HG02798 (cell line): ENCODE results near the gene AIF1L.

ENCODE experiments used
- ATAC-seq: cut with Tn5 transposase; IDR thresholded peaks from one replicate; pipeline ENCODE4 v1.9.1; 2021; ENCODE audit warnings: mild to moderate bottlenecking; ENCODE audit not compliant: unreplicated experiment, poor library complexity

The AIF1L gene

GRCh38 chr9:131096269-131097125, at the start of gene AIF1L:
Gene AIF1L (plus strand): TSS chr9:131096531. CDS start chr9:131096630, 99 bp downstream.
- no peak for ATAC-seq

GRCh38 chr9:131046581-131047202, 49.6 kb upstream of the AIF1L start:
- peak; percentile 68 for ATAC-seq

DNA sequence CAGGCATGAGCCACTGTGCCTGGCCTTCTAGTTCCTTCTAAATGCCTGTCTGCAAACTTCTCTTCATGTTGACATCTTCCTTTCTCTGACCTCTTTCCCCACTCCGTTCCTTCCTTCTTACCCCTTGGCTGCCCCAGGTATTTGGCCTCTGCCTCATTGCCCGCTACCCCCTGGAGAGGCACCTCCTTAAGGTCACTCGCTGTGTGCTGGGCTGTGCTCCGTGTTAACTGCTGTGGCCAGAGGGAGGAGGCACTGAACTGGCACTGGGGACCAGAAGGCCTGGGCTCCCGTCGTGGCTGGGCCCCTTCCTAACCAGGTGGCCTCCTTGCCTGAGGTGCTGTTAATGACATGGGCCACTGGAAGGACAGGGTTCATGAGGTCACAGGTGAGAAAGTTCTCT, 48.0 kb upstream of the AIF1L start:
- ATAC-seq: no peak

GRCh38 chr9:131048820-131049219, 47.5 kb upstream of the AIF1L start:
- no peak for ATAC-seq

DNA sequence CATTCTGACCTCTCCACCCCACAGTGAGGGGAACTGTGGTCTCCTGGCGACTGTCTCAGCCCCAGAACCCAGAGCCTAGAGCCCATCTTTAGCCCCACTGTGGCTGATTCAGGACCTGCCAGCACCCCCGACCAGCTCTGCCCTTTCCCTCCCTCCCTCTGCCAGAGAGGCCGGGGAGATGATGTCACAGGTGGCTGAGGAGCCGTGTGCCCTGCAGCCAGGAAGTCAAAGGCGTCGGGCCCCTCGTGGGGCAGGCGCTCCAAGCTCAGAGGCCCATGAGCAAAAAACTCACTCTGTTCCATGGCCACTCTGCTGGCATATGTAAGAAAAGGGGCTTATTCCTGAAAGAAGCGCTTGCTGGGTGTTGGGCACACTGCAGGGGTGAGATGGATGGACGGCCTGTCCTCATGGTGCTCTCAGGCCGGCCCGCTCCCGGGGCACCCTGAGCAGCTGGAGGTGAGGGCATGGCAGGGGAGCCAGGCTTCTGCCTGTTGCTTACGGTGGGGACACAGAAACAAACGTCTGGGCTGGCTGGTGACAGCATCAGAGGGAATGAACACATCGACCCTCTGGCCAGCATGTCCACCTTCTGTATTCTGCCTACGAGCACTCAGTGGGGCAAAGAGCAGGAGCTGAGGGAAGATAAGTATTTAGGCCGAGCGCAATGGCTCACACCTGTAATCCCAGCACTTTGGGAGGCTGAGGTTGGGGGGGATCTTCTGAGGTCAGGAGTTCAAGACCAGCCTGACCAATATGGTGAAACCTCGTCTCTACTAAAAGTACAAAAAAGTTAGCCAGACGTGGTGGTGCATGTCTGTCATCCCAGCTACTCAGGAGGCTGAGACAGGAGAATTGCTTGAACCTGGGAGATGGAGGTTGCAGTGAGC, 46.3 kb upstream of the AIF1L start:
- ATAC-seq: no peak

DNA sequence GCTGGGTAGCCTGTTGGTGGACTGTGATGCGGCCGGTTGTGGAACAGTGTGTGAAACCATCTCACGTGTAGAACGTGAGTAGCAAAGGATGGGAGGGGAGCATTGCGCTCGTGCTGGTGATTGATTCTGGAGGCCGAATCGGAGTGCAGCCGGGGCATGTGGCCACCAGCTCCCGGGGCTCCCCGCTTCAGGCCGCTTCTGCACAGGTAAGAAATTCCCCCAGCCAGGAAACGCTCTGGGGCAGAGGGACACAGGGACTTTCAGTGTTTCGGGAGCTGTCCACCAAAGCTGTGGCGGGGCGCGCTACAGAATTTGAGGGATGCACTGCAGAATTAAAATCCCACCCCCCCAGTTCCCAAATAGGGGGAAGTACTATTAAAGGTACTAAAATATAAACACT, 45.5 kb upstream of the AIF1L start:
- ATAC-seq: no peak

DNA sequence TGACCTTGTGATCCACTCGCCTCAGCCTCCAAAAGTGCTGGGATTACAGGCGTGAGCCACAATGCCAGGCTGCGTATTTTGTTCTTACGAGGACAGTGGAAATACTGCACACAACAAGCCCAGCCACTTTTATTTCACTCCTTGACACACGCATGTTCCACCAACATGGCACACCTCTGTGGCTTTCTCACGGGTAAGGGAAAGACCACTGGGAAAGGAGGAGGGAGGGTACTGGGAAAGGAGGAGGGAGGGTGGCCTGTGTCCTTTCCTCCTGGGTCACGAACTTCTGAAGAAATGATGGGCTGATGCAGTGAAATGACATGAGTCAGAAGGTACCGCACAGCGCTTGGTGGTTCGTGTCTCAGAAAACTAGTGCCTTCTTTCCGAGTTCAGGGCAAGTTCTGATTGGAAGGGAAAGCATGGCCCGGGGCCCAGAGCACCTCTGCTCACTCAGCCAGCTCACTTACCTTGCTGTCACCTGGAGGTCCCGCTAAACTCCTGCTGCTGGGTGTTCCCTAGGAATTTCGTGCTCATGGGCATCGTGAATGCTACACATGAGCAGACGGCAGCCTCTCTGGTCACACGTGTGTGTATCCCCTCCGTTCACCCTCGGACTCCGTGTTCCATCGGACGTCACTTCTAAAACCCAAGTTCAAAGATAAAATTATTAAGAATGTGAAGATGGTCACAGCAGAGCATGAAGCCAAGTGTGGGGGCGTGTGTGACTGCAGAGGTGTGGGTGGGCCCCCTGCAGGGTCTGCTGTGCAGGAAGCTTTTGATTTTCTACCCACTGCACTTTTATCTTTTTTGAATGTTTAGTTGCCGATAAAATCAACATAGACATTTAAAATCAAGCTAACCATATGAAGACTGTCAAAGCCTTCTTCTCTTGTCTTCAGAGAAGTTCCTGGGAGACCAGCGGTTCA, 44.5 kb upstream of the AIF1L start:
- no peak for ATAC-seq

- ATAC-seq: no peak
Measured at GRCh38 chr9:131053896-131054295, 42.4 kb upstream of the AIF1L start.

DNA sequence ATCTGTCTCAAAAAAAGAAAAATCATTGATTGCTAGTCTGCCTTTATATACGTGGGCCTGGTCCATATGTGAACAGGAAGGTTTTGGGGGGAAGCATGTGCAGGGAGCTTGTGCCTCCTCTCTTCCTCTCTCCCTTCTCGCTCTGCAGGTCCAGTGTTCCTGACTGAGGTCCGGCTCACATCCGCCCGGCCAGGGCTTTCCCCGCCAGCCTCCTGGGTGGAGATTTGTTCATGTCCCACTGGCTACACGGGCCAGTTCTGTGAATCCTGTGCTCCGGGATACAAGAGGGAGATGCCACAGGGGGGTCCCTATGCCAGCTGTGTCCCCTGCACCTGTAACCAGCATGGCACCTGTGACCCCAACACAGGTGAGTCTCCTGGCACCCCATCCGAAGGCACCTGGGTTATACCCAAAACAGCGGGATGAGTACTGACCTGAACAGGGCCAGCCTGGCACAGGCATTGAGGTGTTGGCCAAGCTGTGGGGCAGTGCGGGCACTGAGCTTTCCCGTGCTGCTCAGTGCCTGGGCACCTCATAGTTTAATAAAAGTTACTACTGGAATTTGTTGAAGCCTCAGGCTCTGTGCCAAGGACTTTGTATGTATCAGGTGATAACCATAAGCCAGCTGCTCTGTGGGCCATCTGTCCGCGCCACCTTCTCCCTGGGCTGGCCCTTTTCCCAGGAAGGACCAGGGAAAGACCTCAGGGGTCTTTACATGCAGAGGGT, 39.4 kb upstream of the AIF1L start:
- no peak for ATAC-seq

GRCh38 chr9:131060900-131061630, 35.3 kb upstream of the AIF1L start:
- no peak for ATAC-seq

- no peak for ATAC-seq
Measured at GRCh38 chr9:131062969-131063368, 33.4 kb upstream of the AIF1L start.

- no peak for ATAC-seq
Measured at GRCh38 chr9:131065599-131065998, 30.7 kb upstream of the AIF1L start.

- no peak for ATAC-seq
Measured at GRCh38 chr9:131067625-131068024, 28.7 kb upstream of the AIF1L start.

DNA sequence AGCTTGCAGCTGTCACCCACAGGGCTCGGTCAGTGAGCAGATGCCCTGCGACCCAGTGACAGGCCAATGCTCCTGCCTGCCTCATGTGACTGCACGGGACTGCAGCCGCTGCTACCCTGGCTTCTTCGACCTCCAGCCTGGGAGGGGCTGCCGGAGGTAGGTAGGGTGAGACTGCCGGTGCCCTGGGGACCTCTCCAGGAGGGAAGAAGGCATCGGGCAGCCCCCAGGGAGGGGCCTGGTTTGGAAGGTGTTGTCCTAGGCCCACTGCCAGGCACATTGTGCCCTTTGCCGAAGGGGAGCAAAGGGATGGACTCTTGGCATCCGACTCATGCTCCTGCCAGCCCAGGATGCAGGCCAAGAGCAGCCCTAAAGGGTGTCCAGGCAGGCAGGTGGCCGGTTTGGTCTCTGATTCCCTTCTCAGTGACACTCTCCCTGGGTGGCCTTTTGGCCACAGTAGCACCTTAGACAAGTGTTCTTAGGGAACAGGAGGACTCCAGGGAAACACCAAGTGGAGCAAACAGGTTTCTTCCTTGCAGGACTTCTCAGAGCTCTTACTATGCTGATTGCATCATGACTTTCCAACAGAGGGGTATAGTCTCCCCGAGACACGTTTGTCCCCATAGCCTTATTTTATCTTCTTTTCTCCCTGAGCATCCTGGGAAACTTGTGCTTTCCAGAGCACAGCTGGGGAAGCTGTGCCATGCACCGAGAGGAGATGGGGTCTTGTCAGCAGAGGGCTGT, 28.1 kb upstream of the AIF1L start:
- ATAC-seq: no peak

DNA sequence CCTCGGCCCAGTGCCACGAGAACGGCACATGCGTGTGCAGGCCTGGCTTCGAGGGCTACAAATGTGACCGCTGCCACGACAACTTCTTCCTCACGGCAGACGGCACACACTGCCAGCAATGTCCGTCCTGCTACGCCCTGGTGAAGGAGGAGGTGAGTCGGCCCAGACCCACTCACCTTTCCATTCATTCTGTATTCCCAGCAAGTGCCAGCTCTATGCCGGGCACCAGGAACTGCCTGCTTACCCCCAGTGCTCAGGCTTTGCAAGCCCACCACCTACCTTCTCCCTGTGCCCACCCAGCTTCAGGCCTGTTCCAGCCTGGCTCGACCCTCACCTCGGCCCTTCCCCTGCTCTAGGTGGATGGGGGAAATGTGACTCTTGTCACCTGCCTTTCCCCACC, 26.6 kb upstream of the AIF1L start:
- ATAC-seq: no peak

DNA sequence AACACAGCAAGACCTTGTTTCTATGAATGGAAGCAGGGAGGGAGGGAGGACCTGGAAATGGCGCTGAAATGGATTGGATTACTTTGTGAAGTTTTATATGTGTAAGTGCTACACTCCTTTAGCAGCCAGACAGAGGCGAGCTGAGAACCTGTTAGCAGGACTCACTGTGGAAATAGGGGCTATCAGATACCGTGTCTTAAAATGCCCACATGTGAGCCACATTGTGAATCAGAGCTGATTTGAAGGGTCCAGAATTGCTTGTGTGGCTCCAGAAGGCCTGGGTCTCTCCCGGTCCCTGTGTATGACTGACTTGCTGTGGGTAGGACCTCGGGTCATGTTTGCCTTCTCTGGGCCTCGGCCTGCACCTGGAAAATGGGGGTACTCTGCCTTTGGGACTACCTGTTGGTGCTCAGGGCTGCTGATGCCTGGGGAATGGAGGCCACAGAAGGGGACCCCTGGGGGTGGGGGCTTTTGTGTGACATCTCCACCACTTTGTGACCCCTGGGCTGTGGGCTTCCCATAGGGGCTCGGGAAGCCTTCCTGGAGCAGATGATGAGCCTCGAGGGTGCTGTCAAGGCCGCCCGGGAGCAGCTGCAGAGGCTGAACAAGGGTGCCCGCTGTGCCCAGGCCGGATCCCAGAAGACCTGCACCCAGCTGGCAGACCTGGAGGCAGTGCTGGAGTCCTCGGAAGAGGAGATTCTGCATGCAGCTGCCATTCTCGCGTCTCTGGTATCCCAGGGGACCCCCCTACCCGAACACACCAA, 24.0 kb upstream of the AIF1L start:
- ATAC-seq: no peak

- no peak for ATAC-seq
Measured at GRCh38 chr9:131072871-131073237, 23.5 kb upstream of the AIF1L start.
